ENCODE results near the gene FAM3D.

FAM3D gene

DNA sequence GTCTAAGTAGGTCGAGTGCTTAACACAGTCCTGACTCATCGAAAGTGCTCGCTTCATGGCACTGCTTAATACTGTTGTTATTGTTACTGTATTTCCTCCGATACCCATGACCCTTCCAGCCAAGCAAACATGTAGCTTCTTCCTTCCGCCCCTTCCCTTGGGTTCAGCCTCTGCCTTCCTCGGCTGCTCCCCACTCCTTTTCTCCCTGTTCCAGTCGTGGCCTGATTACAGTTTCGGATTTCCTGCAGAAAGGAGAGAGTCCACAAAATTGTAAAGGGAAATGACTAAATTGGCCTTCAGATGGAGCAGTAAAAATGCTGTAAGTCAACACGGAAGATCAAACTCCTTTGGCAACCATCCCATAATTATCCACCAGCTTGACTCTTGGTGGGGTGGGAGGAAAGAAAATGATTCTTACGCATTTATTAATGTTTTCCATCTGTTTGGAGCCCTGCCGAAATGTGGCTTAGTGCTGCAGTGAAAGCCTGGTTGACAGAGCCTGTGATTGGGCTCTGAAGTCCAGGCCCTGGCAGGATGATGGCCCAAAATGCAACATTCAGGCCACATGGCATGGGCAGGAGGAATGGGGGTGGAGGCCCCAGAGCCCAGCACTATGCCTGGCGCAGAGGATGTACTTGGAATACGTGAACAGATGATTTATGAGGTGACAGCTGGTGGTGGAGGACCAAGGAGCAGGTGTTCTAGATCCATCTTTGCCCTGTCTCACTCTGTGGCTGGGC, 37.6 kb downstream of the FAM3D start:
- FAIRE-seq (no peak), DNase-seq (ENCODE audit: low spot score) (no peak)

GRCh38 chr3:58627941-58628340, 38.6 kb downstream of the FAM3D start:
- FAIRE-seq, result no peak

GRCh38 chr3:58627570-58627885, 39.0 kb downstream of the FAM3D start:
- no peak for FAIRE-seq
- DNase-seq (ENCODE audit: low spot score), result no peak

More at GRCh38 chr3:58627941-58628340, 38.6 kb downstream of the FAM3D start:
- no peak for DNase-seq (ENCODE audit: low spot score)

GRCh38 chr3:58626841-58627569, 39.6 kb downstream of the FAM3D start:
- DNase-seq (ENCODE audit: low spot score) (no peak), FAIRE-seq (no peak)

- no peak for FAIRE-seq
- DNase-seq (ENCODE audit: low spot score), result no peak
Measured at GRCh38 chr3:58625196-58625824, 41.3 kb downstream of the FAM3D start.

- FAIRE-seq, result no peak
- DNase-seq (ENCODE audit: low spot score), result no peak
Measured at GRCh38 chr3:58624550-58624949, 42.0 kb downstream of the FAM3D start.

- no peak for DNase-seq (ENCODE audit: low spot score)
- no peak for FAIRE-seq
Measured at GRCh38 chr3:58623961-58624360, 42.6 kb downstream of the FAM3D start.

DNA sequence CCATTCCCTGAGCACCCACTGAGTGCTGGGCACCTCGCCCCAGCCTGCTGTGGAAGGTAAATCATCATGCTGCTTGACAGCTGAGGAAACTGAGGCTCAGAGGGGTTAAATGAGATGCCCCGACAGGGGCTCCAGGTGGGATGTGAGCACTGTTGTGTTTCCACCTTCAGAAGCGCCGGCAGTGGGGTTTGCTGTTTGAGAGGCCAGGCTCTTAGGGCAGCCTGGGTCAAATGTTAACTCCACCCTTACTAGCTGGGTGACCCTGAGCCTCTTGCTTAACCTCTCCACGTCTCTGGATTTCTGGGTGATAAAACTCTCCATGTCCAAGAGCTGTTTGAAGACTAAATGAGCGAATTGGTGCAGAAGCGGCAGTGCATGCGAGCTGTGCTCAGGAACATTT, 43.1 kb downstream of the FAM3D start:
- FAIRE-seq (no peak), DNase-seq (ENCODE audit: low spot score) (no peak)

DNA sequence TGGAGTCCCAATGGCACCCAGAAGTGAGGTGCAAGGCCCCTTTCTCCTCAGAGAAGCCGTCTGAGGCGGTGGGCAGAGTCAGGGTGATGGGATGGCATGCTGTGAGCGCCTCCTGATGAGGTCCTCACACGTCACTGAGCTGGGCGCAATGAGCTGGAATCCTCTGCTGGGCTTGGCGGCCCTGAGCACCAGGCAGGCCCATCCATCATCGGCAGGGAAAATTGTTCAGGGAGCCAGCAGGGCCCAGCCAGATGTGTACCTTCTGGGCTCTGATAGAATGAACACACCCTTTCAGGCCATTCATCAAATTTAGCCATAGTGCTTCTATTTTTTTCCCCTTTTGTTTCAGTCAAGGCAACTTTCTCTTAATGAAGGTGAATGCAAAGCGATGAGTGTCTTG, 43.7 kb downstream of the FAM3D start:
- DNase-seq (ENCODE audit: low spot score), result no peak
- FAIRE-seq, result no peak

DNA sequence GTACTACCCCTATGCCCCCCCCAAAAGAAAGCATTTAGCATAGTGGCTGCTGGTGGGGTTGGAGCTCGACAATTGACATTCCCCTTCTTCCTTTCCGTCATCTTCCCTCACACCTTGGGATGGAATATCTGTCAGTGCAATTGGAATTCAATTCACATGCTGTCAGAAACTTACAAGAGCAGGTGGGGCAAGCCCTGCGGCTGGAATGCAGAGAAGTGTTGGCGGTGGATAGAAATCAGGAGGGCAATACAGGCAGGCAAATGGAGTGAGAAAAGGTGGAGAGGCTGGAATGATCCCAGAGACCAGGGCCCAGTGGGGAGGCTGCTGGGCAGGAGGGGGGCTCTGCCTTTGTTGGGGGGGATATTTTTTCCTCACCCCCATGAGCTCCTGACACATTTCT, 44.1 kb downstream of the FAM3D start:
- DNase-seq (ENCODE audit: low spot score), result no peak
- no peak for FAIRE-seq

DNA sequence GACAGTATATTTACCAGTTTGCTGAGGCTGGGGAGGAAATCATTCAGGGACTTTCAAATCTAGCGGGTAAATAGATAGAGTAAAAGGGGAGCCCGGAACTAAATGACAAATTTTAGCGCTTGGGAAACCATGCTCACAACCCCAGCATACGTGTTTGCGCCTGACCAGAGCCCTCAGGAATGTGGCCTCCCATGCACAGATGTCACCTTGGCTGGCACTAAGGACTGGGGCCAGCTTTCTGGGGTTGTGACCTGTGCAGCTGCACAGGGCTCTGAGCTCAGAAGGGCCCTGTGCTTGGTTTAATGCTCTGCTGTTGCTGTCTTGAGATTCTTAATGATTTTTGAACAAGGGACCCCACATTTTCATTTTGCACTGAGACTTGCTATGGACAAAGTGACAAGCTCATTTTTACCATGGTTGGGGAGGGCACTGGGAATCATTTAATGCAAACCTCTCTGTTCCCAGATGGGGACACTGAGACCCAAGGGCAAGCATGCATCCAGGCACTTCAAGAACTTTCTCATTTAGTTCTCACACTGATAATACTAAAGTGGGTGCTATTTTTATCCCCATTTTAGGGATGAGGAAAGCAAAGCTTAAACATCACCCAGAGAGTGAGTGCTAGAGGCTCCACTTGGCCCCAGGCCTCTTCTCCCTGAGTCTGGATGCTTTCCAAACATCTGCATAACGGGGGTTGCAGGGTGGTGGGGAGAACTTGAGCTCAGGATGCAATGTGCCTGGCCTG, 45.3 kb downstream of the FAM3D start:
- DNase-seq (ENCODE audit: low spot score) (no peak), FAIRE-seq (no peak)

- DNase-seq (ENCODE audit: low spot score) (no peak), FAIRE-seq (no peak)
Measured at GRCh38 chr3:58620421-58620820, 46.2 kb downstream of the FAM3D start.

DNA sequence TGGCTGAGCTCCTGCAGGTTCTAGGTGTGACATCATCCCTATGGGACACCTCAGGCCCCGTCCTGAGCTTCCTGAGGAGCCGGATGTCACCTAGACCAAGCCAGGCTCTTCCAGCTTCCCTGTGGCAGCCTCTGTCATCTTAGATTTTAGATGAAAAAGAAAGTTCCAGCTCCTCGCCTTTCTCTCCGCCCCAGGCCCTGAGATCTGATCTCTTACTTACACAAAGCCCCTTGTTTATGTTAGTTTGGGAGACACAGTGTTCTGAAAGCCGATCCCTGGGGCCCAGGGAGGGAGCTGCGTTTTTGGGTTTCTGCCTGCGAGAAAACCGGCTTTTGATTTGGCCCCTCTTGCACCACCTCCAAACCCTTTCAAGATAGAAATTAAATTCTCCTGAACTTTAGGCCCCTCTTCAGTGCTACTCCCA, 49.2 kb downstream of the FAM3D start:
- FAIRE-seq (no peak), DNase-seq (ENCODE audit: low spot score) (no peak)

- DNase-seq (ENCODE audit: low spot score) (no peak), FAIRE-seq (no peak)
Measured at GRCh38 chr3:58613236-58614132, 53.1 kb downstream of the FAM3D start.

GRCh38 chr3:58612830-58613229, 53.7 kb downstream of the FAM3D start:
- FAIRE-seq (no peak), DNase-seq (ENCODE audit: low spot score) (no peak)

DNA sequence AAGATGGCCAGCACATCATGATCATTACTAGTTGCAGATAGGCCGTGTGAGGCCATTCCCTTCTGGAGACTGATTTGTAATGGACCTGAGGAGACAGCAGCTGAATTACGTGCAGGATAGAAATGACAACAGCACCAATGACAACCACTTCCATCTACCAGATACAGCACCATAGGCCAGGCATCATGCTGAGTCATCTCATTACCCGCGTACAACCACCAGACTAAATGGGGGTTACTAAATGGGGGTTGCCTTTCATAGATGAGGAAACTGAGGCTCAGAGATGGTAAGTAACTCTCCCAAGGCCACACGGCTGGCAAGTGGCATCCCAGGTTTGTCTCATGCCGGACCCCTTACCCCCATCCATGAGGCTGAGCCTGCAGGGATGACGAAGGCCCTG, 56.6 kb downstream of the FAM3D start:
- no peak for DNase-seq (ENCODE audit: low spot score)
- no peak for FAIRE-seq

DNA sequence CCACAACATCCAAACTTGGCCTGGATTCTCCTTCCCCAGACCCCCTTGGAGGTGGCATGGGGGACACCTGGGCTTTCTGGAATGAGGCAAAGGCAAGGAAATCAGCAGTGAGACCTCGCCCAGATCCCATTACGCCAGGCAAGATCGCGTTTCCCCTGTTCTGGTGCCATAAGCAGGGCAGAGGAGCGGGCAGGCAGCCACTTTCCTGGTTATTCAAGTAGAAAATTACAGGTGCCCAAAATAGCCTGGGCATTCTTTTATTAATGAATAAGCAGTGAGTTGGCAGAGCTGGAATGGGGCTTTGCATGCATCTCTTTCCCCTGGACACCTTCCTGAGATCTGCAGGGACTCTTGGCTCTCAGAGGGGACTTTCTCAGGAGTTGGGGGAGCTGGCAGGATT, 57.9 kb downstream of the FAM3D start:
- DNase-seq (ENCODE audit: low spot score) (no peak), FAIRE-seq (no peak)

DNA sequence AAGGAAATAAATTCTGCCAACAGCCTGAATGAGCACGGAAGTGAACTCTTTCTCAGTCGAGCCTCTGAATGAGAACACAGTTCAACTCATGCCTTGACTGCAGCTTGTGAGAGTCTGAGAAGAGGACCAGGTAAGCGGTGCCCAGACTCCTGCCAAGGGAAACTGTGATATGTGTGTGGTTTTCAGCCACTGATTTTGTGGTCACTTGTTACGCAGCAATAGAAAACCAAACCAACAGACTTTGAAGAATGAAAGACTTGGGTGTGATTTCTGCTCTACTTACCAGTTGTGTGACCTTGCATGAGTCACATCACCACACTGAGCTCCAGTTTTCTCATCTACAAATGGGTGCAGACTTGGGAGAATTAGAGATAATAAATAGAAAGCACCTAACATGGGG, 58.8 kb downstream of the FAM3D start:
- FAIRE-seq (no peak), DNase-seq (ENCODE audit: low spot score) (no peak)

- FAIRE-seq, result no peak
Measured at GRCh38 chr3:58606693-58607092, 59.9 kb downstream of the FAM3D start.

GRCh38 chr3:58604031-58604430, 62.5 kb downstream of the FAM3D start:
- FAIRE-seq, result no peak
- no peak for DNase-seq (ENCODE audit: low spot score)

More at GRCh38 chr3:58606693-58607092, 59.9 kb downstream of the FAM3D start:
- no peak for DNase-seq (ENCODE audit: low spot score)

- DNase-seq (ENCODE audit: low spot score) (no peak), FAIRE-seq (no peak)
Measured at GRCh38 chr3:58603606-58604005, 63.0 kb downstream of the FAM3D start.
